Stomach (tissue), 4 donors: ENCODE measurements around the gene TTLL11.

Source experiments
- CTCF ChIP-seq, 7 experiments: fragments of 450-650 bp in 4 of 7; fragments of 200-600 bp in 3 of 7; sonication (generic) in 3 of 7; IDR thresholded peaks; one replicate each; pipeline ENCODE4 v1.5.1; 2016 to 2019; ENCODE audit warnings: antibody characterized with exemption in 7 of 7, control low read depth in 2 of 7, mild to moderate bottlenecking in 1 of 7
- POLR2AphosphoS5 ChIP-seq, 3 donors: sonication (generic); formaldehyde crosslinking; IDR thresholded peaks; one replicate each; pipeline ENCODE4 v1.6.1; 2016; ENCODE audit warnings: antibody characterized with exemption in 3 of 3

- TF ChIP-seq CTCF (IDR thresholded peaks at IDR 0.05) = no peak
- TF ChIP-seq POLR2AphosphoS5 (IDR thresholded peaks at IDR 0.05) = no peak
These were observed 140.5 kb downstream of the TTLL11 start for GRCh38 chr9:121952611-121953010.
